DOHH2 (cell line): Measurements from ENCODE around the gene AEBP1.

Experiments used
- H3F3A ChIP-seq: fragments of 200-600 bp; sonication (generic), shearing (Covaris generic); 2 replicates; pipeline ENCODE4 v1.6.0; 2016; ENCODE audit warnings: antibody characterized with exemption, mild to moderate bottlenecking; ENCODE audit not compliant: control insufficient read depth, insufficient read depth
- H3K27ac ChIP-seq: fragments of 200-600 bp; sonication (generic); 2 replicates; pipeline ENCODE4 v1.5.1; 2014; ENCODE audit warnings: low read depth, mild to moderate bottlenecking, low read length, moderate library complexity
- H3K27me3 ChIP-seq: fragments of 200-600 bp; sonication (generic); 2 replicates; pipeline ENCODE4 v1.6.1; 2014; ENCODE audit warnings: mild to moderate bottlenecking, low read length, mixed read lengths; ENCODE audit not compliant: control insufficient read depth
- H3K36me3 ChIP-seq: fragments of 200-600 bp; sonication (generic); 2 replicates; pipeline ENCODE4 v1.6.1; 2014; ENCODE audit warnings: mild to moderate bottlenecking, low read length, moderate library complexity, mixed read lengths; ENCODE audit not compliant: control insufficient read depth
- H3K4me1 ChIP-seq: fragments of 200-600 bp; sonication (generic); 2 replicates; pipeline ENCODE4 v1.6.1; 2014; ENCODE audit warnings: mild to moderate bottlenecking, low read length, mixed read lengths; ENCODE audit not compliant: control insufficient read depth
- H3K4me2 ChIP-seq: fragments of 200-600 bp; sonication (generic); 2 replicates; pipeline ENCODE4 v1.6.0; 2014; ENCODE audit warnings: mild to moderate bottlenecking, low read length, moderate library complexity
- H3K4me3 ChIP-seq: fragments of 200-600 bp; sonication (generic); 2 replicates; pipeline ENCODE4 v1.5.1; 2014; ENCODE audit warnings: mild to moderate bottlenecking, low read length, mixed read lengths
- H3K79me2 ChIP-seq: fragments of 200-600 bp; sonication (generic); 2 replicates; pipeline ENCODE4 v1.6.1; 2014; ENCODE audit warnings: mild to moderate bottlenecking, low read length, mixed read lengths; ENCODE audit not compliant: control insufficient read depth
- H3K9me2 ChIP-seq: fragments of 200-600 bp; sonication (generic); replicated peaks from 2 replicates; pipeline ENCODE4 v1.6.1; 2014; ENCODE audit warnings: mild to moderate bottlenecking, low read length, mixed read lengths; ENCODE audit not compliant: control insufficient read depth
- H3K9me3 ChIP-seq: fragments of 200-600 bp; sonication (generic); 2 replicates; pipeline ENCODE4 v1.6.1; 2014; ENCODE audit warnings: antibody characterized with exemption, low read length, mixed read lengths; ENCODE audit not compliant: control insufficient read depth, insufficient read depth
- H4K20me1 ChIP-seq: fragments of 200-600 bp; sonication (generic); 2 replicates; pipeline ENCODE4 v1.6.0; 2014; ENCODE audit warnings: low read depth, mild to moderate bottlenecking, antibody characterized with exemption, low read length, moderate library complexity; ENCODE audit not compliant: control insufficient read depth, insufficient read depth
- CTCF ChIP-seq: fragments of 200-600 bp; sonication (generic); IDR thresholded peaks from one replicate; pipeline ENCODE4 v1.5.1; 2014; ENCODE audit warnings: antibody characterized with exemption, mild to moderate bottlenecking, low read depth, low read length; ENCODE audit not compliant: poor library complexity, severe bottlenecking
- EZH2phosphoT487 ChIP-seq: fragments of 200-600 bp; sonication (generic); IDR thresholded peaks from 2 replicates; pipeline ENCODE4 v1.6.1; 2017; ENCODE audit warnings: borderline replicate concordance, mild to moderate bottlenecking, antibody characterized with exemption, low read length, moderate library complexity, mixed read lengths

Gene AEBP1

DNA sequence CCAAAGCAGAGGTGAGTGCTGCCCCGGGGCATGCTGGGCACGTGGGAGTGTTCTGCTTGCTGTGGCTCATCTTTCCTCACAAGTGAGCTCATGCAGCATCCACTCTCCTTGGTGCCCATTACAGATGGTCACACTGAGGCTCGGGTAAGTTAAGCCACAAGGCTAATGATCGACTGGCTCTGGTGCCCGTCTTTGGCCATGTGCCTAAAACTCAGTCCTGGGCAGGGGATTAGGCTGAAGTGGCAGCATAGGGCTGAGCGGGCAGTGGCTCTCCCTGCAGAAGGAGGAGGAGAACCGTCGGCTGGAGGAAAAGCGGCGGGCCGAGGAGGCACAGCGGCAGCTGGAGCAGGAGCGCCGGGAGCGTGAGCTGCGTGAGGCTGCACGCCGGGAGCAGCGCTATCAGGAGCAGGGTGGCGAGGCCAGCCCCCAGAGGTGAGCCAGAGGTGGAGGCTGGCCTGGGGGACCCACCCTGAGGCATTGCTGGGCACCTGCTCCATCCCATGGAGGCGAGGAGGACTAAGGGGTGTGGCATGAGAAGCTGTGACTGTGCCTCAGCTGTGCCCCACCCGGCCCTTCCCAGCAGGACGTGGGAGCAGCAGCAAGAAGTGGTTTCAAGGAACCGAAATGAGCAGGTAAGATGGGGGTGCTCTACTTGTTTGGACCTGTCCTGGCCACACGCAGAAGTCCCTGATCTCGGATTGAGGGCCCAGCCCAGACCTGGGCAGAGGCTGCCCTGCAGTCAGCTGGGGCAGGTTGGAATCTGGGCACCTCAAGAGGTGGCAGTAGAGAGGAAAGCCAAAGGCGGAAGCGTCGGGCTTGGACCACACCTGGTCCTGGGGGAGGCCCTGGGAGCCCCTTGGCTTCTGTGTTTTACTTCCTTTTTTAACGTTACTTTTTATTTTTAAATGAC lies 46.0 kb upstream of the AEBP1 start:
- H3K27me3 ChIP-seq: no peaks in the 10 kb centered on the region
- peak overlapping the region; percentile 48 for H3K4me3 ChIP-seq
- peaks cover 5% of the 10 kb centered on the region; the same call in 1 of the 2 replicates for H4K20me1 ChIP-seq
- H3K27ac ChIP-seq: peak overlapping the region; percentile 74
- H3F3A ChIP-seq: peaks cover 7% of the 10 kb centered on the region
- H3K4me1 ChIP-seq: peaks cover 39% of the 10 kb centered on the region
- peaks cover 93% of the 10 kb centered on the region for H3K36me3 ChIP-seq
- H3K79me2 ChIP-seq: peaks cover 29% of the 10 kb centered on the region
- no peaks in the 10 kb centered on the region for H3K9me3 ChIP-seq
- TF ChIP-seq EZH2phosphoT487 (no peak), CTCF (peak; percentile 42)
- no peaks in the 10 kb centered on the region for H3K9me2 ChIP-seq
- H3K4me2 ChIP-seq: peak overlapping the region; percentile 61

DNA sequence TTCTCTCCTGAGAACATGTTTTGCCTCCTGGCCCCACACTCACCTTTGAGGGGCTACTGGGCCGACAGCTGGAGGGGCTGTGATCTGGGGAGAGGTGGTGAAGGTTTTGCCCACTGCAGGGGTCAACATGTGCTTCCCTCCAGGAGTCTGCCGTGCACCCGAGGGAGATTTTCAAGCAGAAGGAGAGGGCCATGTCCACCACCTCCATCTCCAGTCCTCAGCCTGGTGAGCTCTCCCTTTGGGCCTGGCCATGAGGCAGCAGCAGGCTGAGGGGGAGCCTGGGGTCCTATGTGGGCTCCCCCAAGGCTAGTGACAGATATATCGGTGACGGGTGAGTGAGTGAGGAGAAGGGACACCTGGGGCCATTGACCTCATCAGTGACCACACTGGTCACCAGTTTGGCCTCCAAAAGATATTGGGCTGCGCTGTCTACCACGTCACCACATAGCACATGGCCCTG lies 45.4 kb upstream of the AEBP1 start:
- H3K4me3 ChIP-seq: peak overlapping the region; percentile 48
- TF ChIP-seq CTCF (no peak), EZH2phosphoT487 (no peak)
- no peaks in the 10 kb centered on the region for H3K27me3 ChIP-seq
- H3K36me3 ChIP-seq: peaks cover 87% of the 10 kb centered on the region
- peak overlapping the region; percentile 74 for H3K27ac ChIP-seq
- peaks cover 4% of the 10 kb centered on the region for H3F3A ChIP-seq
- H3K79me2 ChIP-seq: peaks cover 25% of the 10 kb centered on the region
- H3K4me1 ChIP-seq: peaks cover 39% of the 10 kb centered on the region
- no peaks in the 10 kb centered on the region for H3K9me2 ChIP-seq
- no peaks in the 10 kb centered on the region for H3K9me3 ChIP-seq
- H4K20me1 ChIP-seq: peaks cover 5% of the 10 kb centered on the region; the same call in 1 of the 2 replicates
- peak overlapping the region; percentile 61 for H3K4me2 ChIP-seq

DNA sequence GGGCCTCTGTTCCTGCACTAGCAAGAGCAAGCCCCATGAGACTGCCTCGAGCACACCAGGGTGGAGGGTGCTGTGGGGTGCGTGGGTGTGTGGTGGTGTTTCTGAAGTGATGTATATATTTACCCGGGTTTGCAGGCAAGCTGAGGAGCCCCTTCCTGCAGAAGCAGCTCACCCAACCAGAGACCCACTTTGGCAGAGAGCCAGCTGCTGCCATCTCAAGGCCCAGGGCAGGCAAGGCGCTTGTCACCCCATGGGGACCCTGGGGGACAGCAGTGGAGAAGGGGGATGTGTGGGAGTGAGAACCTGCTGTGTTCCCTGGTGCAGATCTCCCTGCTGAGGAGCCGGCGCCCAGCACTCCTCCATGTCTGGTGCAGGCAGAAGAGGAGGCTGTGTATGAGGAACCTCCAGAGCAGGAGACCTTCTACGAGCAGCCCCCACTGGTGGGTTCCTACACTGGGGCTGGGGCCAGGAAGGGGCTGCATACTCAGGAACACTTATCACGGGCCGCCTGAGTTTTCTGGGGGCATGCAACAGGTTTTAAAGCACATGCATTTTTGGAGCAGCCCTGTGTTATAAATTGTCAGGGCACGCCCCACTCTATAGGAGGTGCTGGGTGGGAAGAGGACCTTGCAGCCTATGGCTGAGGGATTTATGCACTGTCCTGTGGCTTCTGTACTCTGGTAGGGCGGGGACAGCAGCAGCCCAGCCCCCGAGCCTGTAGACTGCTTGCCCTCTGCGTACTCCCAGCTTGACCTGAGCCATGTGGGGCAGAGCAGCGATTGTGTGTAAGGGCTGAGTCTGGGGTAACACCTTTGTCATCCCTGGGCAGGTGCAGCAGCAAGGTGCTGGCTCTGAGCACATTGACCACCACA lies 44.7 kb upstream of the AEBP1 start:
- peaks cover 4% of the 10 kb centered on the region for H3F3A ChIP-seq
- no peaks in the 10 kb centered on the region for H3K9me3 ChIP-seq
- peaks cover 80% of the 10 kb centered on the region for H3K36me3 ChIP-seq
- H3K9me2 ChIP-seq: no peaks in the 10 kb centered on the region
- H3K4me3 ChIP-seq: peak overlapping the region; percentile 48
- TF ChIP-seq CTCF (no peak), EZH2phosphoT487 (no peak)
- H4K20me1 ChIP-seq: peaks cover 5% of the 10 kb centered on the region; the same call in 1 of the 2 replicates
- H3K27ac ChIP-seq: peak overlapping the region; percentile 74
- 0 out of 2 replicates have a peak, but pooled peaks cover 4% of the 10 kb centered on the region for H3K27me3 ChIP-seq
- peaks cover 39% of the 10 kb centered on the region for H3K4me1 ChIP-seq
- H3K79me2 ChIP-seq: peaks cover 23% of the 10 kb centered on the region
- peak overlapping the region; percentile 61 for H3K4me2 ChIP-seq
